ENCODE measurements around the gene COL5A1. TPM values are rescaled to one million over a fixed set of nuclear protein-coding genes. Genes with fewer than 3 reads are reported as not detected.
A peak's percentile ranks its signal among the peaks of the same experiment; 100 is the strongest.

Gene COL5A1
- total RNA-seq, 1 experiment from 2014 or later, result 165 TPM

DNA sequence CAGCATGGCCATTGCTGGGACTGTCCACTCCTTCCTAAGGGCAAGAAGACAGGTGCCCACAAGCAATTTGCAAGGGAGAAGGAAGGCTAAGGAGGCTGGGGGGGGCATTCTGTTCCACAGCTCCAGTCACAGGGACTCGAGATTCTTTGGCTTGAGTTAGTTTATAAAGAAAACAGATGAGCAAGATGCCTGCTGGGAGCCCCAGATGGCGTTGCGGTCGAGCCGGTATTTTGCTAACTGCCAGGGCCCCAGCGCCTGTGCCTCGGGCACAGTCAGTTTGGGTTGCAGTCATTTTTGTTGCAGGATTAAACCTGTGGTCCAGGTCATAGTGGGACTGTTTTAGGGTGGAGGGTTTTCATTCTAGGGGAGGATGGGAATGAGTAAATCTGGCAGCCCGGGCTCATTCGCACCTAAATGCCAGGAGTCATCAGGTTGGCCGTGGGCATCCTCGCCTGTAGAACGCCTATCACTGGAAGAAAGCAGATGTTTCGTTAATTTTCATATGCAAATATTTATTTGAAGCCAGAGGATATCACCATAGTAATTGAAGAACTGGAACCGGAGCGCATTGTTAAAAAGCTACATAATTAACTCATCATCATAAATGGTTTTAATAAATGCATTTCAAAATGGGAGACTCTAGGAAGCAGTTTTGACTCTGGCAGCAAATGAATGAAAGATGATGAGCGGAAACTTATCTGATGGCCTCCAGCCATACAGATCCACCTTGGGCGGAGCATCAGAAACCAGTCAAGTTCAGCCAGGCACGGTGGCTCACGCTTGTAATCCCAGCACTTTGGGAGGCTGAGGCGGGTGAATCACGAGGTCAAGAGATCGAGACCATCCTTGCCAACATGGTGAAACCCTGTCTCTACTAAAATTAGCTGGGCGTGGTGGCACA is 151.9 kb downstream of the COL5A1 start:
- Histone ChIP-seq H3K9me3 (replicated peaks) (no peaks in the 10 kb centered on the region), H3K4me3 (no peak overlapping the region), H3K27me3 (replicated peaks) (no peaks in the 10 kb centered on the region), H3K27ac (no peak overlapping the region), H3K36me3 (peaks cover 64% of the 10 kb centered on the region), H3K4me1 (replicated peaks) (no peaks in the 10 kb centered on the region)
- no peak for DNase-seq (ENCODE audit: low read depth in 1 of 2, low spot score in 2 of 2)

DNA sequence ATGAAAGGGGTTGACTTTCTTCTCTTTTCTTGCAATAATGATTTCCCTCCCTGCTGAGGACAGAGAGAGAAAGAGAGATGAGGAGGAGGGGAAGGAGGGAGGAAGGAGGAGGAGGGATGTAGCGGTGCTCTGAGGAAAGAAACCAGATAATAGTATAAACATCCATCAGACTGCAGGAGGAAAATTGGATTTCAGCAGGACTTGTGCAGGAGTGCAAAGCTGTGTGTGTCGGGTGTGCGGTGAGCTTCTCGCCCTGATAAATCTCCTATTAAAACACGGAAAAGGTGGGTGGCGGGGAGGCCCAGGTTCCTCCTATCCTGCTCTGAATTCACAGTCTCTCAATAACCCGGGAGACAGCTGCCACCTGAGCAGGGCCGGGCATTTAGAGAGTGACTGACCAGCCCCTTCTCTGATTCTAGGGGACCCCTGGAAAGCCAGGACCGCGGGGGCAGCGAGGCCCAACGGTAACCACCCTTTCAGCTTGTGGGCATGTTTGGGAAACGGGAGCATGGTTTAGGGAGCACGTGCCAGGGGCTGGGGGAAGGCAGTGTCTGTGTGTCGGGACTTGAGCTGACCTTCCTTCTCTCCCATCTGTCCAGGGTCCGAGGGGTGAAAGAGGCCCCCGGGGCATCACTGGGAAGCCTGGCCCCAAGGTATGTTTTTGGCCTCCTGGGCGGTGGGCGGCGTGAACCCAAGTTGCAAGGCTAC is 153.2 kb downstream of the COL5A1 start:
- Histone ChIP-seq H3K36me3 (peaks cover 70% of the 10 kb centered on the region), H3K4me1 (replicated peaks) (no peaks in the 10 kb centered on the region), H3K27ac (no peak overlapping the region), H3K4me3 (no peak overlapping the region), H3K9me3 (replicated peaks) (no peaks in the 10 kb centered on the region), H3K27me3 (replicated peaks) (no peaks in the 10 kb centered on the region)
- no peak for DNase-seq (ENCODE audit: low read depth in 1 of 2, low spot score in 2 of 2)

GRCh38 chr9:134795446-134795845 is 153.8 kb downstream of the COL5A1 start:
- no peaks in the 10 kb centered on the region for H3K27me3 ChIP-seq (replicated peaks)
- no peak overlapping the region for H3K27ac ChIP-seq
- H3K4me3 ChIP-seq, result no peak overlapping the region
- H3K9me3 ChIP-seq (replicated peaks), result no peaks in the 10 kb centered on the region
- no peak for DNase-seq (ENCODE audit: low read depth in 1 of 2, low spot score in 2 of 2)
- no peaks in the 10 kb centered on the region for H3K4me1 ChIP-seq (replicated peaks)
- H3K36me3 ChIP-seq, result peaks cover 74% of the 10 kb centered on the region

DNA sequence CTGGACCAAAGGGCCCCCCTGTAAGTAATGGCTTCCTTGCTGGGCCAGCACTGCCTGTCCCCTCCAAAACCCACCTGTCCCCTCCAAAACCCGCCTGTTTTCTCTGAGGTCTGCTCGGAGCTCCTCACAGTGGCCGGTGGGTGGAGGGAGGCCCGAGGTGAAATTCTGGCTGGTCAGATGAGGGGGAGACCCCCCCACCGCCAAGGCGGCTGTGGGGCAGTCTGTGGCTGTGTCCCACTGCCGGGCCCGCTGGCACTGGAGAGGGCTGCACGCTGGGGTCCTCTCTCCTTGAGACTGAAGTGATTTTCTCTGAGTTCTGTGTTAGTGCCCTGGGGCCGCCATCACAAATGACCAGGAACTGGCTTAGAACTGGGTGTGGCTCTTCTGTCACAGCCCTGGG is 155.3 kb downstream of the COL5A1 start:
- Histone ChIP-seq H3K27ac (no peak overlapping the region), H3K4me3 (no peak overlapping the region), H3K27me3 (replicated peaks) (no peaks in the 10 kb centered on the region), H3K9me3 (replicated peaks) (no peaks in the 10 kb centered on the region), H3K36me3 (peaks cover 72% of the 10 kb centered on the region), H3K4me1 (replicated peaks) (no peaks in the 10 kb centered on the region)
- DNase-seq (ENCODE audit: low read depth in 1 of 2, low spot score in 2 of 2), result no peak

GRCh38 chr9:134800791-134801339 is 159.3 kb downstream of the COL5A1 start:
- Histone ChIP-seq H3K36me3 (peaks cover 86% of the 10 kb centered on the region), H3K9me3 (replicated peaks) (no peaks in the 10 kb centered on the region), H3K4me1 (replicated peaks) (no peaks in the 10 kb centered on the region), H3K27me3 (replicated peaks) (no peaks in the 10 kb centered on the region), H3K27ac (no peak overlapping the region), H3K4me3 (no peak overlapping the region)
- no peak for DNase-seq (ENCODE audit: low read depth in 1 of 2, low spot score in 2 of 2)

DNA sequence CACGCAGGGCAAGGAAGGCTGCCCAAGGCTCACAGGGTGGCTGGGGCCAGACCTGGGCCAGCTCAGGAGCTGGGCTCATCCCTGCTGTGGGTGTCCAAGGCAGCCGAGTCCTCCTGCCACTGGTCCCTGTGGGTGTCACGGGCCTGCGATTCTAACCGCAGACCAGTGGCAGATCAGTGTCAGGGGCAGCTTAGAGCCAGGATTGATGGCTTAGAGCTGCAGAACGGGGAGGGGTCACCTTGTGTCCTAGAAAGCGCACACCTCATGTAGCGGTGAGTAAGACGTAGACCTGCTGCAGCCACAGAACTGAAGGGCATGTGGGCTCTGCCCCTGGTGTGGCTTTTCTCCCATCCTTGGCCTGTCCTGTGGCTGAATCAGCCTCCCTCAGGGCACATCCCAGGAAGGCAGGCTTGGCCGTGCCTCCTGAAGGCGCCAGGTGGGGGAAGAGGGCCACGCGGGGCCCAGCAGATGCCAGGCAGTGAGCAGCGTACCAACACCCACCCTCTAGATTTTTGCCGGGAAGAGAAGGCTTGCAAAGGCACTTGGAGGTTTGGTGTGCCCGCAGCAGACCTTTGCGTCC is 160.7 kb downstream of the COL5A1 start:
- no peak overlapping the region for H3K4me3 ChIP-seq
- H3K9me3 ChIP-seq (replicated peaks), result no peaks in the 10 kb centered on the region
- H3K36me3 ChIP-seq, result peaks cover 90% of the 10 kb centered on the region
- H3K27ac ChIP-seq, result no peak overlapping the region
- DNase-seq (ENCODE audit: low read depth in 1 of 2, low spot score in 2 of 2), result no peak
- H3K4me1 ChIP-seq (replicated peaks), result peaks cover 13% of the 10 kb centered on the region
- H3K27me3 ChIP-seq (replicated peaks), result no peaks in the 10 kb centered on the region

DNA sequence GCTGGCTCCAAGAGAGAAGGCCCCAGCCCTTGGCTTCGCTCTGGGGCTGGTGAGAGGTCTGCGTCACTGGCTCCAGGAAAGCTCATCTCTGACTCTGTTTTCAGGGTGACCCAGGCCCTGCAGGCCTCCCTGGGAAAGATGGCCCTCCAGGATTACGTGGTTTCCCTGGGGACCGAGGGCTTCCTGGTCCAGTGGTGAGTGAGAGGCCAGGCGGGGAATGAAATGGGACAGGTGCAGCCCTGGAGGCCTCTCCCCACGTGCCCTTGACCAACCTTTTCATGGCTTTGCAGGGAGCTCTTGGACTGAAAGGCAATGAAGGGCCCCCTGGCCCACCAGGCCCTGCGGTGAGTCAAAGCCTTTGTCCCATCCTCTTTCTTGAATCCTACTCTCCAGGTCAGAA is 163.3 kb downstream of the COL5A1 start:
- Histone ChIP-seq H3K4me3 (no peak overlapping the region), H3K27ac (no peak overlapping the region), H3K36me3 (peaks cover 85% of the 10 kb centered on the region), H3K9me3 (replicated peaks) (no peaks in the 10 kb centered on the region), H3K4me1 (replicated peaks) (peaks cover 25% of the 10 kb centered on the region), H3K27me3 (replicated peaks) (no peaks in the 10 kb centered on the region)
- DNase-seq (ENCODE audit: low read depth in 1 of 2, low spot score in 2 of 2), result no peak

DNA sequence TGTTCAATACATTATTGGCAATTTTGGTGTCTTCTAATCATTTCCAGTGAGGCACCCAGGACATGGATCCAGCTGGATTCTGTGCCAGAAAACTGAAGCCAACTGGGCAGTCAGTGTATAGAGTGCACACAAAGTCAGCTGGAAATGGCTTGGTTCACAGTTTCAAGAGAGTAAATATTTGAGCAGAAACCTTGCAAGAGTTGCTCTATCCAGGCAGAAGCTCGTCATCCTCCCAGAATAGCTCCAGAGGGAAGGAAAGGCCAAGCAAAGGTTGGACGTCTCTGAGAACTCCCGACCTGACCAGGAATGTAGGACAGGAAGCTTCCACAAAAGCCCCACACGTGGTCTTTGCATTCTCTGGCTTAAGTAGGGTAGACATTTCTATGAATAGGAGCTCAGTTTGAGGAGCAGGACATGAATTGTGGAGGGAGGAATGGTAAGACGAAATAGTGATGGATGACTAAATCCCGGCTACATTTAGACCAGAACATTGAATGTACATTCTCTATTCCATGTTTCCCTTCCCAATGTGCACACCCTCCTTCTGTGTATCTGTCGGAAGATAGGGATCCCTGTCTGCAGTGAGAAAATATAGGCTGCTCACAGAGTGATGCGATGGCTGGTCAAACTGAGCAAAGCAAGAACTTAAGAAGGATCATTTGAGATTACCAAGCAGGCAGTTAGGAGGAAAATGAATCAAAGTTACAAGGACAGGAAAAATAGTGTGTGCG is 166.3 kb downstream of the COL5A1 start:
- H3K4me3 ChIP-seq, result no peak overlapping the region
- H3K4me1 ChIP-seq (replicated peaks), result peaks cover 53% of the 10 kb centered on the region
- H3K27ac ChIP-seq, result peak overlapping the region; percentile 73
- DNase-seq (ENCODE audit: low read depth in 1 of 2, low spot score in 2 of 2), result peak; percentile 57 to 61
- H3K27me3 ChIP-seq (replicated peaks), result no peaks in the 10 kb centered on the region
- H3K9me3 ChIP-seq (replicated peaks), result no peaks in the 10 kb centered on the region
- peaks cover 81% of the 10 kb centered on the region for H3K36me3 ChIP-seq

GRCh38 chr9:134808447-134808792 is 166.8 kb downstream of the COL5A1 start:
- Histone ChIP-seq H3K36me3 (peaks cover 82% of the 10 kb centered on the region), H3K27ac (peak overlapping the region; percentile 73; the same call in 1 of the 2 replicates), H3K27me3 (replicated peaks) (no peaks in the 10 kb centered on the region), H3K4me1 (replicated peaks) (peaks cover 55% of the 10 kb centered on the region), H3K4me3 (no peak overlapping the region), H3K9me3 (replicated peaks) (no peaks in the 10 kb centered on the region)
- no peak for DNase-seq (ENCODE audit: low read depth in 1 of 2, low spot score in 2 of 2)

DNA sequence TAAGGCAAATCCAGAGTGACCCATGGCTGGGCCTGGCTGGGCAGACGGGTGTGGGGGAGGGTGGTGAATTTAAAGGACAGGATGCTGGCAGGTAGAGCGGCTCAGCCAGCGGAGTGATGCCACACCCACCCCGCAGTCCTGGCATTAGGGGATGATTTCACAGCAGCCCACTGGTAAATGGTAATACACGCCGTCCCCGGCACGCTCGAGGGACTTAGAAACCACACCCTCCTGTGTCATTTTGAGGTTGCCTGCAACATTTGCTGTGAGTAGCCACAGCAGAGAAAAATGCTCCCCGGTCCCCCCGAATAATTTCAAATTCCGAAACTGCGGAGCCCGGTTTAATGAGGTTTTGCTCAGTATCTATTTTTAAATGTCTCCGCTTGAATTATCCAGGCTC is 167.7 kb downstream of the COL5A1 start:
- Histone ChIP-seq H3K9me3 (replicated peaks) (no peaks in the 10 kb centered on the region), H3K4me3 (no peak overlapping the region), H3K4me1 (replicated peaks) (peaks cover 55% of the 10 kb centered on the region), H3K27me3 (replicated peaks) (no peaks in the 10 kb centered on the region), H3K27ac (no peak overlapping the region), H3K36me3 (peaks cover 82% of the 10 kb centered on the region)
- DNase-seq (ENCODE audit: low read depth in 1 of 2, low spot score in 2 of 2), result no peak

DNA sequence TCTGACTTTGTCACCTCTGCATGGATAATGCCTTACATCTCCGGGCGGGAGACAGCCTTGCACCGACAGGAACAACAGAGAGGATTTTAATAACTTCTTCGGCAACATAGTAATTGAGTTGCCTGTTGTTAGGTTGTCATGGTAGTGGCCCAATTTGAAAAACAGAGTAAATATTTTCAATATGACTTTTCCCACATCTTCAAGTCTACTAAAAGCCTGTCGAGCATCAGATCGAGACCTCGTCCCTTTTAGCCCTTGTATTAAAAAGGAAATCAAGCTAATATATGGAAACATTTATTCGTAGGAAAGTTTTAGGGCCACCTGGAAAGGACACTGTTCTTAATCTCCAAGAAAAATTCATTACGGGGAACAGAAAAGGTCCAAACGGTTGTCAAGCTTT is 168.2 kb downstream of the COL5A1 start:
- no peak overlapping the region for H3K4me3 ChIP-seq
- H3K36me3 ChIP-seq, result peaks cover 82% of the 10 kb centered on the region
- no peaks in the 10 kb centered on the region for H3K27me3 ChIP-seq (replicated peaks)
- H3K9me3 ChIP-seq (replicated peaks), result no peaks in the 10 kb centered on the region
- no peak for DNase-seq (ENCODE audit: low read depth in 1 of 2, low spot score in 2 of 2)
- H3K4me1 ChIP-seq (replicated peaks), result peaks cover 55% of the 10 kb centered on the region
- H3K27ac ChIP-seq, result no peak overlapping the region

DNA sequence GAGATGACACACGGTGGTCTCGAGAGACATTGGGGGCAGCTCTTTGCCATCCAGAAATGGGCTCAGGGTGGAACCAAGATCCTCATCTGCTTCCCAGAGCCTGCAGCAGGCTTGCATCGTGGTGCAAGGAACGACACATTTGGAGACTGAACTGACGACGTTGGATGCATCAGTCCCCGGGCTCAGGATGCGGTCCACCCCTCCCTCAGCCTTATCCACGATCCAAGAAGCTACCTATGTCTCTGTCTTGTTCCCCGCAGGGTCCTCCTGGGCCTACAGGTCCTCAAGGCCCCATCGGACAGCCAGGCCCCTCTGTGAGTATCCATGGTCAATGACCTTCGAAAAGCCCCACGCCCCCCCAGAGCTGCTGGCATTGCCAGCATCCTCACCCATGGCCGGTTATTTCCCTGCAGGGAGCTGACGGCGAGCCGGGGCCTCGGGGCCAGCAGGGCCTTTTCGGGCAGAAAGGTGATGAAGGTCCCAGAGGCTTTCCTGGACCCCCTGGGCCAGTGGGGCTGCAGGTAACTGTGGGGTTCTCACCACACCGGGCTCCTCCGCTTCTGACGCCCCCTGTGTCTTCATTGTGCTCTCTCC is 169.6 kb downstream of the COL5A1 start:
- DNase-seq (ENCODE audit: low read depth in 1 of 2, low spot score in 2 of 2), result no peak
- Histone ChIP-seq H3K36me3 (peaks cover 82% of the 10 kb centered on the region), H3K4me1 (replicated peaks) (peaks cover 52% of the 10 kb centered on the region), H3K9me3 (replicated peaks) (no peaks in the 10 kb centered on the region), H3K27ac (peak overlapping the region; percentile 80), H3K27me3 (replicated peaks) (no peaks in the 10 kb centered on the region), H3K4me3 (no peak overlapping the region)

GRCh38 chr9:134811673-134812342 is 170.2 kb downstream of the COL5A1 start:
- H3K27me3 ChIP-seq (replicated peaks), result no peaks in the 10 kb centered on the region
- no peaks in the 10 kb centered on the region for H3K9me3 ChIP-seq (replicated peaks)
- peaks cover 47% of the 10 kb centered on the region for H3K4me1 ChIP-seq (replicated peaks)
- H3K36me3 ChIP-seq, result peaks cover 82% of the 10 kb centered on the region
- no peak overlapping the region for H3K4me3 ChIP-seq
- peak; percentile 80 to 90 for DNase-seq (ENCODE audit: low read depth in 1 of 2, low spot score in 2 of 2)
- peak overlapping the region; percentile 80 for H3K27ac ChIP-seq

Measured in SJSA1 (cell line).